ENCODE data around the gene PAGE1.

GRCh38 chrX:49661881-49662280 lies 33.9 kb downstream of the PAGE1 start:
- TF ChIP-seq CTCF (IDR thresholded peaks at IDR 0.05) (no peak), POLR2A (IDR thresholded peaks at IDR 0.05) (no peak)
